Measurements from ENCODE around the gene C19orf12. TPM values are rescaled to one million over a fixed set of nuclear protein-coding genes. Genes with fewer than 3 reads are reported as not detected.

C19orf12 gene
- total RNA-seq, 1 experiment from 2014 or later = 17.5 TPM

DNA sequence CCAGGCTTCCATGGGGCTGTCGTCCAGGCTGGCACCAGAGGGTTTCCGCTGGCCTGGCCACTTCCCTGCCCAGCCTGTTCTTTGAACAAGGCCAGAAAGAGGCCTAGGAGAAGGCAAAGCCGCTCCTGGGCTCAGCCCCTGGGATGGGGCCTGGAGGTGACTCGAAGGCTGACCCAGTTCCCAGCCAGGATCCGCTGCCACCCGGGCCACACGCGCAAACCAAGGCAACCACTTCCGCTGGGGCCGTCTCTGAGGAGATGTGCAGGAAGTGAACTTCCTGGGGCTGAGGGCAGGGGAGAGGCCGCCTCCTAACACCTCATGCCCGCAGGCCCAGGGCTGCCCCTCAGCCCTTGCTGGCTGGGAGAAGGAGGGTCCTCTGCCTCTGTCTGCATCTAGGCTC is 34.6 kb downstream of the C19orf12 start:
- no peak overlapping the region for H3K14ac ChIP-seq (ENCODE audit: insufficient read depth, low read length)
- no peaks in the 10 kb centered on the region for H3K9me3 ChIP-seq (ENCODE audit: control insufficient read depth, low read depth, low read length)
- no CpG with 5 or more reads among the region's 12 CpGs for WGBS (ENCODE audit: extremely low coverage, insufficient read length, low lambda C conversion rate)
- no peak overlapping the region for H3K56ac ChIP-seq (ENCODE audit: insufficient read length, low read depth, low read length)
- H3K4ac ChIP-seq (ENCODE audit: low read depth, low read length) = no peak overlapping the region; the same call in 1 of the 2 replicates
- peaks cover 0 to 3% (median 0%) of the 10 kb centered on the region in 3 experiments; a peak in 1 of 7 replicates for H3K36me3 Mint-ChIP-seq (ENCODE audit: insufficient read depth in 1 of 3, low read depth in 3 of 3)
- no peak overlapping the region for H2BK15ac ChIP-seq (ENCODE audit: low read depth, low read length)
- no peaks in the 10 kb centered on the region for H3K9me3 Mint-ChIP-seq
- H3K27me3 Mint-ChIP-seq (ENCODE audit: low read depth) = no peaks in the 10 kb centered on the region
- no peak overlapping the region for H3K4me2 ChIP-seq (ENCODE audit: insufficient read depth, insufficient read length, low read length)
- H3T11ph ChIP-seq (ENCODE audit: low read length) = no peak overlapping the region
- no peak for DNase-seq
- H4K20me1 ChIP-seq (ENCODE audit: control insufficient read depth, insufficient read depth, insufficient read length) = no peaks in the 10 kb centered on the region
- H2BK5ac ChIP-seq (ENCODE audit: insufficient read length, low read length) = no peak overlapping the region
- H2AFZ ChIP-seq (ENCODE audit: low read length) = no peak overlapping the region
- H3K79me2 ChIP-seq (ENCODE audit: insufficient read depth, low read length) = no peaks in the 10 kb centered on the region
- H4K91ac ChIP-seq (ENCODE audit: insufficient read length, low read depth, low read length) = no peak overlapping the region
- no peaks in the 10 kb centered on the region for H3K23me2 ChIP-seq (ENCODE audit: insufficient read length, low read depth, low read length, poor library complexity, severe bottlenecking)
- no peak overlapping the region for H4K8ac ChIP-seq (replicated peaks; ENCODE audit: insufficient read length, low read depth, low read length)
- no peak overlapping the region for H4K5ac ChIP-seq (ENCODE audit: insufficient read length, low read depth, low read length)
- TF ChIP-seq, protein P1, sequence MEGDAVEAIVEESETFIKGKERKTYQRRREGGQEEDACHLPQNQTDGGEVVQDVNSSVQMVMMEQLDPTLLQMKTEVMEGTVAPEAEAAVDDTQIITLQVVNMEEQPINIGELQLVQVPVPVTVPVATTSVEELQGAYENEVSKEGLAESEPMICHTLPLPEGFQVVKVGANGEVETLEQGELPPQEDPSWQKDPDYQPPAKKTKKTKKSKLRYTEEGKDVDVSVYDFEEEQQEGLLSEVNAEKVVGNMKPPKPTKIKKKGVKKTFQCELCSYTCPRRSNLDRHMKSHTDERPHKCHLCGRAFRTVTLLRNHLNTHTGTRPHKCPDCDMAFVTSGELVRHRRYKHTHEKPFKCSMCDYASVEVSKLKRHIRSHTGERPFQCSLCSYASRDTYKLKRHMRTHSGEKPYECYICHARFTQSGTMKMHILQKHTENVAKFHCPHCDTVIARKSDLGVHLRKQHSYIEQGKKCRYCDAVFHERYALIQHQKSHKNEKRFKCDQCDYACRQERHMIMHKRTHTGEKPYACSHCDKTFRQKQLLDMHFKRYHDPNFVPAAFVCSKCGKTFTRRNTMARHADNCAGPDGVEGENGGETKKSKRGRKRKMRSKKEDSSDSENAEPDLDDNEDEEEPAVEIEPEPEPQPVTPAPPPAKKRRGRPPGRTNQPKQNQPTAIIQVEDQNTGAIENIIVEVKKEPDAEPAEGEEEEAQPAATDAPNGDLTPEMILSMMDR (conservative IDR thresholded peaks at IDR 0.05) = no peak
- H2BK120ac ChIP-seq (ENCODE audit: low read depth, low read length, poor library complexity, severe bottlenecking) = no peak overlapping the region
- H3K4me1 Mint-ChIP-seq = peaks cover 8 to 11% of the 10 kb centered on the region in 2 experiments
- H3K23ac ChIP-seq (ENCODE audit: insufficient read length, low read depth, low read length) = no peak overlapping the region
- H3K4me3 Mint-ChIP-seq = no peak overlapping the region
- H2BK12ac ChIP-seq (ENCODE audit: insufficient read length, low read depth, low read length) = no peak overlapping the region
- H3K9ac ChIP-seq (ENCODE audit: extremely low read depth, insufficient read length, low read length) = no peak overlapping the region
- no peak overlapping the region for H3K18ac ChIP-seq (ENCODE audit: insufficient read length, low read depth, low read length)
- H3K27ac ChIP-seq (ENCODE audit: insufficient read length, low read depth, low read length) = no peak overlapping the region
- no peak overlapping the region for H2AK5ac ChIP-seq (ENCODE audit: insufficient read length, low read length)
- no peak overlapping the region for H3K27ac Mint-ChIP-seq
- H3K4me1 ChIP-seq (ENCODE audit: insufficient read depth, low read length) = no peaks in the 10 kb centered on the region
- no peaks in the 10 kb centered on the region for H3K27me3 ChIP-seq (ENCODE audit: insufficient read depth, low read length)
- H3K79me1 ChIP-seq (ENCODE audit: insufficient read depth, low read depth, low read length, poor library complexity, severe bottlenecking) = no peaks in the 10 kb centered on the region
- H2BK20ac ChIP-seq (ENCODE audit: low read depth, low read length, poor library complexity, severe bottlenecking) = no peak overlapping the region
